HG03520 (cell line): Measurements from ENCODE around the gene SMIM7.
"Not testable (repeated sequence)": the region's sequence is repeated elsewhere in the genome, so short reads cannot be mapped to it uniquely, and the experiment has no call there.

Experiments
- ATAC-seq: cut with Tn5 transposase; IDR thresholded peaks from one replicate; pipeline ENCODE4 v1.9.1; 2021; ENCODE audit warnings: mild to moderate bottlenecking, moderate library complexity; ENCODE audit not compliant: unreplicated experiment

The SMIM7 gene

GRCh38 chr19:16655727-16656126, 4.2 kb downstream of the SMIM7 start:
- no peak for ATAC-seq

- no peak for ATAC-seq
These were observed 5.3 kb downstream of the SMIM7 start for GRCh38 chr19:16654627-16655026.

GRCh38 chr19:16654140-16654539, 5.8 kb downstream of the SMIM7 start:
- ATAC-seq, result no peak

GRCh38 chr19:16652854-16653253, 7.1 kb downstream of the SMIM7 start:
- ATAC-seq, result no peak

- ATAC-seq, result not testable (repeated sequence)
These were observed 8.3 kb downstream of the SMIM7 start for GRCh38 chr19:16651421-16652188.

- ATAC-seq, result no peak
These were observed 9.1 kb downstream of the SMIM7 start for GRCh38 chr19:16650821-16651220.

GRCh38 chr19:16649734-16650133, 10.2 kb downstream of the SMIM7 start:
- no peak for ATAC-seq

GRCh38 chr19:16645140-16645539, 14.8 kb downstream of the SMIM7 start:
- no peak for ATAC-seq

- ATAC-seq, result no peak
These were observed 18.2 kb downstream of the SMIM7 start for GRCh38 chr19:16641695-16642094.

GRCh38 chr19:16640951-16641350, 19.0 kb downstream of the SMIM7 start:
- ATAC-seq, result no peak

- no peak for ATAC-seq
These were observed 21.3 kb downstream of the SMIM7 start for GRCh38 chr19:16638666-16639065.

GRCh38 chr19:16637535-16637934, 22.4 kb downstream of the SMIM7 start:
- no peak for ATAC-seq

- no peak for ATAC-seq
These were observed 28.5 kb downstream of the SMIM7 start for GRCh38 chr19:16631465-16631864.

- no peak for ATAC-seq
These were observed 30.8 kb downstream of the SMIM7 start for GRCh38 chr19:16628984-16629691.

- peak; percentile 85 for ATAC-seq
These were observed 31.6 kb downstream of the SMIM7 start, which contains the start of gene MED26 for GRCh38 chr19:16628183-16628983. Gene MED26 (minus strand): TSS chr19:16628204. CDS start chr19:16627943, 261 bp downstream.

- no peak for ATAC-seq
These were observed 32.1 kb downstream of the SMIM7 start for GRCh38 chr19:16627928-16628182.

GRCh38 chr19:16627193-16627927, 32.6 kb downstream of the SMIM7 start:
- ATAC-seq, result no peak

GRCh38 chr19:16626796-16627192, 33.1 kb downstream of the SMIM7 start:
- ATAC-seq, result no peak

- ATAC-seq, result no peak
These were observed 34.6 kb downstream of the SMIM7 start for GRCh38 chr19:16625163-16625958.

- no peak for ATAC-seq
These were observed 35.7 kb downstream of the SMIM7 start for GRCh38 chr19:16624236-16624635.
